ENCODE data around the gene CAMK2D.

Gene CAMK2D

GRCh38 chr4:113461281-113461680, 300.3 kb downstream of the CAMK2D start:
- TF ChIP-seq CTCF (IDR thresholded peaks at IDR 0.05; ENCODE audit: low read depth, low read length, missing control alignments): no peak
- no peak for DNase-seq (ENCODE audit: extremely low read depth, low read depth)

GRCh38 chr4:113457886-113458285, 303.7 kb downstream of the CAMK2D start:
- TF ChIP-seq CTCF (IDR thresholded peaks at IDR 0.05; ENCODE audit: low read depth, low read length, missing control alignments): no peak
- no peak overlapping the region for H3K4me3 ChIP-seq (replicated peaks; ENCODE audit: low read depth, low read length)
- no peak for DNase-seq (ENCODE audit: extremely low read depth, low read depth)

More at GRCh38 chr4:113461281-113461680, 300.3 kb downstream of the CAMK2D start:
- no peak overlapping the region for H3K4me3 ChIP-seq (replicated peaks; ENCODE audit: low read depth, low read length)

- no peak for TF ChIP-seq CTCF (IDR thresholded peaks at IDR 0.05; ENCODE audit: low read depth, low read length, missing control alignments)
- DNase-seq (ENCODE audit: extremely low read depth, low read depth): no peak
- H3K4me3 ChIP-seq (replicated peaks; ENCODE audit: low read depth, low read length): no peak overlapping the region
These were observed 304.4 kb downstream of the CAMK2D start for GRCh38 chr4:113457121-113457520.

GRCh38 chr4:113455061-113455460, 306.5 kb downstream of the CAMK2D start:
- DNase-seq (ENCODE audit: extremely low read depth, low read depth): no peak
- TF ChIP-seq CTCF (IDR thresholded peaks at IDR 0.05; ENCODE audit: low read depth, low read length, missing control alignments): no peak
- no peak overlapping the region for H3K4me3 ChIP-seq (replicated peaks; ENCODE audit: low read depth, low read length)

- no peak for TF ChIP-seq CTCF (IDR thresholded peaks at IDR 0.05; ENCODE audit: low read depth, low read length, missing control alignments)
- H3K4me3 ChIP-seq (replicated peaks; ENCODE audit: low read depth, low read length): no peak overlapping the region
- no peak for DNase-seq (ENCODE audit: extremely low read depth, low read depth)
These were observed 308.5 kb downstream of the CAMK2D start for GRCh38 chr4:113452868-113453620.

- no peak overlapping the region for H3K4me3 ChIP-seq (replicated peaks; ENCODE audit: low read depth, low read length)
- no peak for TF ChIP-seq CTCF (IDR thresholded peaks at IDR 0.05; ENCODE audit: low read depth, low read length, missing control alignments)
These were observed 309.4 kb downstream of the CAMK2D start for GRCh38 chr4:113452152-113452551.

More at GRCh38 chr4:113452152-113452551, 309.4 kb downstream of the CAMK2D start:
- no peak for DNase-seq (ENCODE audit: extremely low read depth, low read depth)
